Lung (tissue), 12 donors: ENCODE data around the gene HLA-DQB2. TPM values are rescaled to one million over a fixed set of nuclear protein-coding genes. Genes with fewer than 3 reads are reported as not detected.
"Not testable (repeated sequence)": the region's sequence is repeated elsewhere in the genome, so short reads cannot be mapped to it uniquely, and the experiment has no call there.

ENCODE experiments used
- ATAC-seq: fragments of 200-7000 bp; cut with Tn5 transposase; one replicate; pipeline ENCODE4 v1.9.1; 2020; ENCODE audit warnings: moderate number of reproducible peaks; ENCODE audit not compliant: insufficient read depth, low FRiP score
- DNase-seq, 3 donors: peaks; one replicate each; pipeline ENCODE4 v3.0.0-alpha.2; 2013 to 2017
- H3K27ac ChIP-seq, 2 donors: one replicate each; pipeline ENCODE4 v1.5.1; 2013; ENCODE audit warnings: mild to moderate bottlenecking in 2 of 2, moderate library complexity in 2 of 2, control low read depth in 1 of 2, inconsistent platforms in 1 of 2, low read depth in 1 of 2, low read length in 1 of 2
- H3K27me3 ChIP-seq, 3 donors: one replicate each; pipeline ENCODE4 v1.5.1; 2013; ENCODE audit warnings: low read length in 2 of 3; ENCODE audit not compliant: control insufficient read depth in 3 of 3, insufficient read depth in 3 of 3
- H3K36me3 ChIP-seq, 4 donors: one replicate each; pipeline ENCODE4 v1.5.1; 2013; ENCODE audit warnings: low read length in 4 of 4, mild to moderate bottlenecking in 1 of 4, moderate library complexity in 1 of 4; ENCODE audit not compliant: control insufficient read depth in 4 of 4, insufficient read depth in 4 of 4
- H3K4me1 ChIP-seq, 5 donors: one replicate each; pipeline ENCODE4 v1.5.1; 2013; ENCODE audit warnings: low read length in 5 of 5, mild to moderate bottlenecking in 2 of 5, moderate library complexity in 1 of 5; ENCODE audit not compliant: control insufficient read depth in 5 of 5, insufficient read depth in 5 of 5
- H3K4me3 ChIP-seq: one replicate; pipeline ENCODE4 v1.5.1; 2013; ENCODE audit warnings: mild to moderate bottlenecking, control low read depth, moderate library complexity
- H3K9ac ChIP-seq, 2 donors: one replicate each; pipeline ENCODE4 v1.5.1; 2013; ENCODE audit warnings: low read length in 2 of 2, control low read depth in 1 of 2; ENCODE audit not compliant: insufficient read depth in 1 of 2
- H3K9me3 ChIP-seq, 4 donors: one replicate each; pipeline ENCODE4 v1.5.1; 2013; ENCODE audit warnings: low read length in 3 of 4, mild to moderate bottlenecking in 1 of 4, moderate library complexity in 1 of 4; ENCODE audit not compliant: control insufficient read depth in 4 of 4, insufficient read depth in 3 of 4
- CTCF ChIP-seq: IDR thresholded peaks from 2 replicates; pipeline ENCODE4 v1.5.1; 2012; ENCODE audit warnings: mild to moderate bottlenecking; ENCODE audit errors: control extremely low read depth, extremely low read depth
- WGBS, 2 donors: extraction: QIAGEN DNeasy Blood & Tissue Kit; methylation state at CpG; one replicate each; pipeline ENCODE4 v1.1.7; 2013; 5-methylcytosine and 5-hydroxymethylcytosine counted together
- polyA plus RNA-seq, 2 donors: library from polyadenylated mRNA; stranded (reverse); fragments of 200-250 nt; gene quantifications; one replicate each; pipeline ENCODE4 v1.2.1, GENCODE V29; 2013
- total RNA-seq, 2 donors: library from RNA; depleted of rRNA in 1 of 2; stranded (reverse); fragments of >200 nt in 1 of 2; gene quantifications; one replicate each; pipeline ENCODE4 v1.2.1, GENCODE V29; 2014 to 2021
- donor health status: control.
- donor health status: control.
- donor health status: Bipolar disorder and iron deficiency.
- donor health status: healthy.
- donor health status: DM: yes; HTN: yes; CAD: no.

HLA-DQB2 gene
- total and polyA plus RNA-seq, 4 donors, result 0.74 to 56.3 (median 1.9) TPM; not detected in 1

DNA sequence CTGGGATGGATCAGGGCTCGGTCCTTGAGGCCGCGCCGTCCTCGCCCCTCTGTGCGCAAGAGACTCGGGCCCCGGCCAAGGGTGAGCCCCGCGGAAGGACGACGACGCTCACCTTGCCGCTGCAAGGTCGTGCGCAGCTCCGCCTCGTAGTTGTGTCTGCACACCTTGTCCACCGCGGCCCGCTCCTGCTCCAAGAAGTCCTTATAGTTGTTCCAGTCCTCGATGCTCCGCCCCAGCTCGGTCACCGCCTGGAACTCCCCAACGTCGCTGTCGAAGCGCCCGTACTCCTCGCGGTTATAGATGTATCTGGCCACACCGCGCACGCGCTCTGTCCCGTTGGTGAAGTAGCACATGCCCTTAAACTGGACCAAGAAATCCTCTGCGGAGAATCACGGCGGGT lies 1.8 kb downstream of the HLA-DQB2 start:
- Histone ChIP-seq H3K4me3 (no peak overlapping the region), H3K4me1 (no peaks in the 10 kb centered on the region), H3K9ac (no peak overlapping the region), H3K9me3 (peaks cover 0 to 2% (median 0%) of the 10 kb centered on the region in 4 donors), H3K27me3 (peaks cover 0 to 5% (median 4%) of the 10 kb centered on the region in 3 donors), H3K36me3 (no peaks in the 10 kb centered on the region), H3K27ac (no peak overlapping the region)
- no peak for DNase-seq
- TF ChIP-seq CTCF, result no peak
- no peak for ATAC-seq
- WGBS, 2 donors, result 67% methylated on average over 39 to 40 of the region's 40 CpGs

DNA sequence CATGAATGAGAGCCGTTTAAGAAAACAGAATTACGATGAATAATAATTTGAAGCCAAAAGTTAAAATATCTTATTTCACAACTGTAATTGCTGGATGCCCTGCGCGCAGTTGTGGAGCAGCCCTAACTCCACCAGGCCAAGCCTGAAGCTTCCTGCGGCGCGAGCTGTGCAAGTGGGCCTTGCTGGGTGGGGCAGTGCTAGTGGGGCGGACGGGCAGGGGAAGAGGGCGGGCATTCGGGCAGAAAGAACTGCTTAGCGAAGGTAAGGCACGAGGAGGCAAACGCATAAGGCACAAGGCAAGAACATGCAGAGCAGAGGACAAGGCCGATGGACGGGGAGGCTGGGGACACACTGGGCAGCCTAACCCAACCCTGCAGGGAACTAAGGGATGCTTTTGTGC lies 2.3 kb downstream of the HLA-DQB2 start:
- H3K9ac ChIP-seq, result no peak overlapping the region
- peaks cover 0 to 2% (median 0%) of the 10 kb centered on the region in 4 donors for H3K9me3 ChIP-seq
- no peaks in the 10 kb centered on the region for H3K4me1 ChIP-seq
- H3K4me3 ChIP-seq, result no peak overlapping the region
- no peak overlapping the region for H3K27ac ChIP-seq
- ATAC-seq, result no peak
- no peak for TF ChIP-seq CTCF
- no peak for DNase-seq
- peaks cover 0 to 5% (median 4%) of the 10 kb centered on the region in 3 donors for H3K27me3 ChIP-seq
- H3K36me3 ChIP-seq, result no peaks in the 10 kb centered on the region
- WGBS, 2 donors, result 89 to 97% methylated on average over 16 of the region's 16 CpGs

GRCh38 chr6:32759669-32760068 lies 3.7 kb downstream of the HLA-DQB2 start:
- Histone ChIP-seq H3K9me3 (no peaks in the 10 kb centered on the region), H3K9ac (no peak overlapping the region), H3K4me1 (no peaks in the 10 kb centered on the region), H3K36me3 (no peaks in the 10 kb centered on the region), H3K27ac (no peak overlapping the region), H3K4me3 (no peak overlapping the region), H3K27me3 (peaks cover 0 to 7% (median 5%) of the 10 kb centered on the region in 3 donors)
- TF ChIP-seq CTCF, result no peak
- no peak for ATAC-seq
- DNase-seq, result no peak
- WGBS, 2 donors, result 89% methylated on average over 1 of the region's 1 CpG

- H3K36me3 ChIP-seq, result no peaks in the 10 kb centered on the region
- TF ChIP-seq CTCF, result no peak
- 51 to 65% methylated on average over 8 of the region's 8 CpGs for WGBS, 2 donors
- no peak overlapping the region for H3K27ac ChIP-seq
- H3K27me3 ChIP-seq, result peaks cover 0 to 3% (median 0%) of the 10 kb centered on the region in 3 donors
- H3K9ac ChIP-seq, result no peak overlapping the region
- no peak overlapping the region for H3K4me3 ChIP-seq
- DNase-seq (no peak), ATAC-seq (no peak)
- H3K9me3 ChIP-seq, result no peaks in the 10 kb centered on the region
- H3K4me1 ChIP-seq, result no peaks in the 10 kb centered on the region
These were observed 10.8 kb downstream of the HLA-DQB2 start for GRCh38 chr6:32752580-32752979.

GRCh38 chr6:32745649-32746048 lies 17.7 kb downstream of the HLA-DQB2 start:
- not testable (repeated sequence) for ATAC-seq, H3K9ac ChIP-seq, H3K27me3 ChIP-seq, H3K36me3 ChIP-seq, DNase-seq, H3K4me3 ChIP-seq, H3K27ac ChIP-seq, H3K4me1 ChIP-seq, H3K9me3 ChIP-seq
- 64 to 68% methylated on average over 1 of the region's 1 CpG for WGBS, 2 donors
